Peyer's patch (tissue), 4 donors: ENCODE results near the gene DEAF1.

Experiments
- POLR2A ChIP-seq, 2 donors: fragments of 450-650 bp; IDR thresholded peaks; one replicate each; pipeline ENCODE4 v1.5.1; 2017; ENCODE audit warnings: antibody characterized with exemption in 2 of 2, mild to moderate bottlenecking in 2 of 2, moderate library complexity in 2 of 2
- TF ChIP-seq, protein P1 (sequence below), 6 experiments: fragments of 450-650 bp in 4 of 6; fragments of 200-600 bp in 2 of 6; sonication (generic) in 1 of 6; IDR thresholded peaks; one replicate each; pipeline ENCODE4 v1.5.1; 2017 to 2019; ENCODE audit warnings: antibody characterized with exemption in 6 of 6, mild to moderate bottlenecking in 3 of 6, moderate library complexity in 1 of 6

- TF ChIP-seq POLR2A (IDR thresholded peaks at IDR 0.05), result no peak
- TF ChIP-seq, protein P1, sequence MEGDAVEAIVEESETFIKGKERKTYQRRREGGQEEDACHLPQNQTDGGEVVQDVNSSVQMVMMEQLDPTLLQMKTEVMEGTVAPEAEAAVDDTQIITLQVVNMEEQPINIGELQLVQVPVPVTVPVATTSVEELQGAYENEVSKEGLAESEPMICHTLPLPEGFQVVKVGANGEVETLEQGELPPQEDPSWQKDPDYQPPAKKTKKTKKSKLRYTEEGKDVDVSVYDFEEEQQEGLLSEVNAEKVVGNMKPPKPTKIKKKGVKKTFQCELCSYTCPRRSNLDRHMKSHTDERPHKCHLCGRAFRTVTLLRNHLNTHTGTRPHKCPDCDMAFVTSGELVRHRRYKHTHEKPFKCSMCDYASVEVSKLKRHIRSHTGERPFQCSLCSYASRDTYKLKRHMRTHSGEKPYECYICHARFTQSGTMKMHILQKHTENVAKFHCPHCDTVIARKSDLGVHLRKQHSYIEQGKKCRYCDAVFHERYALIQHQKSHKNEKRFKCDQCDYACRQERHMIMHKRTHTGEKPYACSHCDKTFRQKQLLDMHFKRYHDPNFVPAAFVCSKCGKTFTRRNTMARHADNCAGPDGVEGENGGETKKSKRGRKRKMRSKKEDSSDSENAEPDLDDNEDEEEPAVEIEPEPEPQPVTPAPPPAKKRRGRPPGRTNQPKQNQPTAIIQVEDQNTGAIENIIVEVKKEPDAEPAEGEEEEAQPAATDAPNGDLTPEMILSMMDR (IDR thresholded peaks at IDR 0.05), result no peak
These were observed 58.3 kb downstream of the DEAF1 start, which contains the start of gene DRD4 for GRCh38 chr11:636511-637332.
